GM18526 (cell line): Measurements from ENCODE around the gene DLG4.

Source experiments
- POLR2A ChIP-seq: IDR thresholded peaks from 3 replicates; pipeline ENCODE4 v1.6.1; 2011; ENCODE audit not compliant: insufficient read length; ENCODE audit errors: extremely low read depth

Gene DLG4

GRCh38 chr17:7215652-7216180 is 3.9 kb downstream of the DLG4 start:
- TF ChIP-seq POLR2A = no peak

DNA sequence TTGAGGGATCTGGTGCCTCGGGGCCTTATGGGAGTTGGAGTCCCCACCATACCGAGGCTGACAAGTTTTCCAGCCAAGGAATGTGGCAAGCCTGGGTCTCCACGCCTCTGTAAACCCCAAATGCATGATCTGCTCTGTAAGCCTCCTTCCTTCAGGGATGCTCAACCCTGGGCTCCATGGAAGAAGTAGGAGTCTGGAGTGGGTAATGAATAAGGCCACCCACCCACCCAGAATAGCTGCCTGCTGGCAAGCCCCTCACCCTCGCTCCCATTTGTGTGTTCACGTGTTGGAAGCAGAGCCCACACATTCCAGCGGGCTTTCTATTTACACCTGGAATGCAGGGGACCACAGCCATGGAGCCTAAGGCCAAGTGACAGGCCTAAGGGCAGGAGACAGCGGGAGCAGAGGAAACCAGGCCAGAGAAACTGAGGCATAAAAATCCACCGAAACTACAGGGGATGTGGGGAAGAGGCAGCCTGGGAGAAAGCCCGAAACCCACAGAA is 4.4 kb downstream of the DLG4 start:
- TF ChIP-seq POLR2A = no peak

DNA sequence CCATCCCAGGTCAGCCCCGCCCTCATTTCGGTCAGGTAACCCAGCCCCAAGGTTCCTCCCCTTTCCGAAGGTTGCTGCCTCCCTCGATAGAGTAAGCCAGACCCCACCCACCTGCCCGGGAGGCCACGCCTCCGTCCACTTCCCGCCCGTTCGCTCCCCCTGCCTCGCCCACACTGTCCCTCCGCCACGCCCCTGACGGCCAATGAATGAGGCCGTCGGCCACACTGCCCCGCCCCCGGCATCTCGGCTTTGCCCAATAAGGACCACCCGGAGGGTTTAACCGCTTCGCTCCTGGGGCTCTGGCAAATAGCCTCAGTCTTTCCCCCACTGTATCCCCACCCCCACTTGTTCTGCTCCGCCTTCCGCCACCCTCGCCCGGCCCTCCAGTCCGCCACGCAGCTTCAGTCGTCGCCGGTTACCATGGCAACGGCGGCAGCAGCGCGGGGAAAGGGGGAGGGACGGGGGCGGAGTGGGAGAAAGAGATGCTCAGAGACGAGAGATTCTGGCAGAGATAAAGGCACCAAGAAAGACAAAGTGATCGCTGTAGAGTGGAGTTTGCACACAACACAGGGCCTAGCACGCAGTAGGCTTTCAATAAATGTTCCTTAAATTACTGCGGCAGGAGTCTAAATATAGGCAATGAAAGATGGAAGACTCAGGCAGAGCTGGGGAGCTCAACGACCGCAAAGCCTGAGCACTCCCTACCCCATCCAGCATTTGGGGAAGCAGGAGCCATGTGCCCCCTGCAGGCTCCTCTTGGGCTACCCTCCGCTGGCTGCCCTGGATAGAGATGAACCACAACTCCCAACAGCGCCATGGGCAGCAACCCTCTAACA is 5.1 kb downstream of the DLG4 start:
- TF ChIP-seq POLR2A = no peak

DNA sequence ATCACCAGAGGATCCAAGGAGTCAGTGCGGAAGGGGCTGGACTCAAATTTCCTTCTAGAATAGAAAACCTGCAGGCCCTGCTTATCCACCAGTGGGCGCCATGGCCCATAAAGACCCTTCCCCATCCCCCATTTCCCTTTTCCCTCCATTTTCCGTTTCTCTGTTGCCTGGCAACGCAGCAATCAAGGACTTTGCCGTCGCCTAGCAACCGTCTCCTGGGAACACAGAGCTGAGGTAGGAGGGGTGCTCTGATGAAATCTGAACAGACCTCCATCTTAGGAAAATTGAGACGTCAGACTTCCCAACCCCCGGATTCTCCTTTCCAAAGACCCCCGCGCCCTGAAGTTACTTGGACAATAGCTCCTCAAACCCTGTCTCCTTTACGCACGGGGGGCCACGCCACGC is 5.7 kb downstream of the DLG4 start:
- TF ChIP-seq POLR2A = no peak

DNA sequence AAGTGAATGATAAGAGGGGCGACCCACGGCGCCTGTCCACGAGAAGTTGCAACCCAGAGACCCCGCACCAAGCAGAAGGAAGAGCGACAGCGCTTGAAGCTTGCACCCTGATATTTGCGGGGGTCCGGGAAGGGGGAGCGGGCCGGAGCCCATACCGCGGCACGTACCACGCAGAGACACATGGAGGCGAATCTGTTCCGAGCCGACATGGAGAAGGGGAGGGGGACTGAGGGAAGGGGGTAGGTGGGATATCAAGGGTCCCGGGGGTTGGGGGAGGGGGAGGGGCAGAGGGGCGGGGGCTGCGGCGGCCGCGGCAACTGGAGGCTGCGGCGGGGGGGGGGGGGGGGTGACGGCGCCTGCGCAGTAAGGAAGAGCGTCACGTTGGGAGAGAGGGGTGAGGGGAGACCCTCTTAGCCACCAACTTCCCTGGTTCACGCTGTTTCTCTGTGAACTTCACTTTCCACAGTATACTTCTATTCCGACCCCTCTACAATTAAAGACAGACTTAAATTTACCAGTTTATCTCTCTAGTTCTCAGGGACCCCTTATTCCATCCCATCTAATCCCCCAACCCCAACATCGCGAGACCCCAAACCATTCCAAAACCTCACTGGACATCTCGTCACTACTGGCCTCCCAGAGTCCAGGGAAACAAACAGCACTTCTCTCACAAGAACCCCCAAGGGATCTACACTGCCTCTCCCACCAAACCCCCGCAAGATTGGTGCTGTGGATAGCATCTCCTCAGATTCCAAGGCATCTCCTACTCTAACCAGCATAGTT is 8.0 kb downstream of the DLG4 start:
- no peak for TF ChIP-seq POLR2A

GRCh38 chr17:7208754-7209460 is 10.7 kb downstream of the DLG4 start:
- no peak for TF ChIP-seq POLR2A

DNA sequence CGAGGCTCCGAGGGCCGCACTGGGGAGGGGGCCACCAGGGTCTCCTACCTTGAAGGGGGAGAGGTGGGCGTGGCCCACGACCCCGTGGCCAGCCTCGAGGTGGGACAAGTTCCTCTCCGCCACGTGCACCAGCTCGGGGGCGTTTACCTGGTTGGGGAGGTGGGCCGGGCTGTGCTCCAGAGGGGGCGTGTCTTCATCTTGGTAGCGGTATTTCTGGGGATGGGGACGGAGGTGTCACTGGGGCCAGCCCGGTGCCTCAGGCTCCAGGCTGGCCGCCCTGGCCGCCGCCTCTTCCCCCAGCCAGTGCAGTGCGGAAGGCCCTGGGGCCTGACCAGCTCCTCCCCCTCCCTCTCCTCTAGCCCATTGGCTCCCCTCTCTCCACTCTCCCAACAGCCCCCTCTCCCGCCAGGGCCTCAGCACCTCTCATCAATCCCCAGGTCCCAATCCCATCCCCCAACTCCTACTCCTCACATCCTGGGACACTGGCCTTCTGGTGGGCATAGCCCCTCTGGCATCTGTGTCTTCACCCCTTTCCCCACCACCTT is 11.5 kb downstream of the DLG4 start:
- TF ChIP-seq POLR2A = no peak

DNA sequence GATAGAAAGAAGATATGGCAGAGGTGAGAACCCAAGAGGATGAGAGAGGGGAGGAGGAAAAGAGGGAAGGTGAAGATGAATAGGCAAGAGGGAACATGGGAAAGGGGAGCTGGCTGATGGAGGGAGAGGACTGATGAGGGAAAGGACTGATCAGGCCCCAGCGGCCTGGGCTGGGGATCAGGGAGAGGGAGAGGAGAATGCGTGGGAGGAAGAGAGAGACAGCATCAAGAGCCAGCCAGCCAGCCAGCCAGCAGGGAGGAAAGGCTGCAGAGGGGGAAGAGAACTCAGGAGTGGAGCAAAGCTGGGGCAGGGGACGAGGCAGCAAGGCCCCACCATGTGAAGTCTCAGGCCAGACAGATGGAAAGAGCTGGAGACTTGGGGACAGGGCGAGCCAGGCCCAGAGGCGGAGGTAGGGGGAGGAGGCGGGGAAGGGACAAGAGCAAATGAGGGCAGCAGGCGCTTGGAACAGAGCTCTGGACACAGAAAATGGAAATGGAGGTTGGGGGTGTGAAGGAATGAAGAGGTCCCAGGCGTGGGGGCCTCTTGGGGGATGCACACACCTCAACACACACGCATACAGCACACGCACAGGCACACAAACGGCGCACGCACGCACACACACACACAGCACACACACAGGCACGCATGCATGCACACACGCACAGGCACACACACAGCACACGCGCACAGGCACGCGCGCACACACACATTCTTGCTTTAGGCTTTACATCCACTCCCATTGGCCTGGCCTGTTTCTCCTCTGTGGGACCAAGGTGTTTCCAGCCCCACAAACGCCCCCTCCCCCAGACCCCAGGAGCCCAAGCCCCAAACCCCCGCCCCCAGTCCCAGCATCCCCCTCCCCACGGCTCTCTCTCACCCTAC is 12.3 kb downstream of the DLG4 start:
- TF ChIP-seq POLR2A = no peak

DNA sequence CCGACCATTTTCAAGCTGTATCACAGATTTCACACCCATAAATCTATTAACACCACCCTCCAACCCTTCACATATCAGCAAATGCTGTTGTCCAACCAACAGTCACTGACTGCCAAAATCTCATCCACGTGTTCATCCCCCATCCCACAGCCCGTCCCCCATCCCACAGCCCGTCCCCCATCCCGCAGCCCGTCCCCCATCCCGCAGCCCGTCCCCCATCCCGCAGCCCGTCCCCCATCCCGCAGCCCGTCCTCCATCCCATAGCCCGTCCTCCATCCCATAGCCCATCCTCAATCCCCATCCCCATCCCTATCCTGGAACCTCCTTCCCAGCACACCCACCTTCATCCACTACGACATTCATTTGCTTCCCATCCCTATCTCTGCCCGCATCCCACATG is 14.1 kb downstream of the DLG4 start:
- no peak for TF ChIP-seq POLR2A

DNA sequence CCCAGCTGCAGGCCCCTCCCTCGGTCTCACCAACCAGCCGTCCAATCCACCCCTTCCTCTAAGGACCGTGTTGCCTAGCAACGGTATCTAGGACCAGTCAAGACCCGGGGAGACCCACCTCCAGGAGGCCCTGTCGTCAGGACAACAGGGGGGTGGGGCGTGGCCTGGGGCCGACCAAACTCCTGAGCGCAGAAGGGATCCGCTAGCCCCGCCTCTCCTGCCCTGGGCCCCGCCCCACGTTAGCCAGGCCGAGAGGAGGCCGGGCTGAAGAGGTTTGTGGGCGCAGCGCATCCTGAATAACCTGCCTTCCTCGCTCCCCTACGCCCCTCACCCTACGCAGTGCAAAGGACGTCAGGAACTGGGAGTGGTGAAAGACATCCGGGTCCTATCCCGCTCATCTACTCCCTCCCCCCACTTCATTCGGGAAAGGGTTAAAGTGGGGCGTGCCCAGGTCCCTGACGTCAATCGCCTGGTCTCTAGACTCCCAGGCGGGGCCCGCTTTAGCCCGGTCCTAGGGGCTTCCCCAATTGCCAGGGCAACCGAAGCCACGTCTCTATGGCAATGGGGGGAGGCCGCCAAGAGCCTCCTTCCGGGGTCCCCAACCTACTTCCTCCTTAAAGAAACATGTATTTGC is 14.7 kb downstream of the DLG4 start:
- TF ChIP-seq POLR2A = no peak

DNA sequence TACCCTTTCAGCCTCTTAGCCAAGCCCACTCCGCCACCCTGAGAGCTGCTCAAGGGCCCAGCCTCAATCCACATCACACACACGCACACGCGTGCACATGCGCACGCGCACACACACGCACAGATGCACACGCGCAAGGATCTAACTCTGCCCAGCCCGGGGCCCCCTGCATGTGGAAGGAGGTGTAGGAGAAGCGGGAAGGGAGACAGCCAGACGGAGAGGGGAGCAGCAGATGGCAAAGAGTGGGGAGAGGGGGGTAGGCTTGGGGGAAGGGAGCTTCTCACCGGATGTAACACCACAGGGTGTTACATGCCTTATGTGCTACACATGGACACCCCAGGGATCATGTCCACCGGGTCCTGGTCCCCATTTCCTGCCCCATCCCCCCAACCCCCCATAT is 15.3 kb downstream of the DLG4 start:
- TF ChIP-seq POLR2A = no peak

DNA sequence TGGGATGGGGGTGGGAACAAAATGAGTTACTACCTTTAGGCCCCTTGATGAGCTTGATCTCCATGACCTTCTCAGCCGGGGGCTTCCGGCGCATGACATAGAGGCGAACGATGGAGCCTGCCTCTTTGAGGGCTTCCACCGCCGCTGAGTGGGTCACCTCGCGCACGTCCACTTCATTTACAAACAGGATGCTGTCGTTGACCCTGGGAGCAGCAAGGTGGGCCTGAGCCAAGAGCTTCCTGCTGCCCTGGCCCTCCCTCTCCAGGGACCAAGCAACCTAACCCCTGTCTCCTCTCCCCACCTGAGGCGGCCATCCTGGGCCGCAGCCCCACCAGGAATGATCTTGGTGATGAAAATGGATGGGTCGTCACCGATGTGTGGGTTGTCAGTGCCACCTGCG is 16.2 kb downstream of the DLG4 start:
- TF ChIP-seq POLR2A = no peak

GRCh38 chr17:7196651-7197401 is 22.8 kb downstream of the DLG4 start:
- no peak for TF ChIP-seq POLR2A

GRCh38 chr17:7195971-7196370 is 23.7 kb downstream of the DLG4 start:
- TF ChIP-seq POLR2A = no peak
